Measurements from ENCODE around the gene SCNN1A.

The SCNN1A gene

GRCh38 chr12:6368906-6369525, 6.3 kb downstream of the SCNN1A start:
- DNase-seq (ENCODE audit: low read depth), result no peak

GRCh38 chr12:6367969-6368892, 7.1 kb downstream of the SCNN1A start:
- no peak for DNase-seq (ENCODE audit: low read depth)

- DNase-seq (ENCODE audit: low read depth), result no peak
Measured at GRCh38 chr12:6367065-6367968, 8.0 kb downstream of the SCNN1A start.

GRCh38 chr12:6364044-6364374, 11.4 kb downstream of the SCNN1A start:
- DNase-seq (ENCODE audit: low read depth), result no peak

GRCh38 chr12:6363330-6364043, 11.9 kb downstream of the SCNN1A start:
- DNase-seq (ENCODE audit: low read depth), result peak; percentile 60

GRCh38 chr12:6363010-6363329, 12.4 kb downstream of the SCNN1A start:
- no peak for DNase-seq (ENCODE audit: low read depth)

- no peak for DNase-seq (ENCODE audit: low read depth)
Measured at GRCh38 chr12:6362403-6362802, 13.0 kb downstream of the SCNN1A start.

GRCh38 chr12:6361834-6362233, 13.5 kb downstream of the SCNN1A start:
- no peak for DNase-seq (ENCODE audit: low read depth)

GRCh38 chr12:6360578-6361490, 14.5 kb downstream of the SCNN1A start:
- DNase-seq (ENCODE audit: low read depth), result no peak

GRCh38 chr12:6360080-6360571, 15.2 kb downstream of the SCNN1A start:
- DNase-seq (ENCODE audit: low read depth), result no peak

- DNase-seq (ENCODE audit: low read depth), result no peak
Measured at GRCh38 chr12:6358881-6359280, 16.5 kb downstream of the SCNN1A start.

- DNase-seq (ENCODE audit: low read depth), result no peak
Measured at GRCh38 chr12:6356374-6356820, 19.0 kb downstream of the SCNN1A start.

- no peak for DNase-seq (ENCODE audit: low read depth)
Measured at GRCh38 chr12:6355491-6356373, 19.6 kb downstream of the SCNN1A start.

- DNase-seq (ENCODE audit: low read depth), result no peak
Measured at GRCh38 chr12:6354495-6355393, 20.6 kb downstream of the SCNN1A start.

- DNase-seq (ENCODE audit: low read depth), result no peak
Measured at GRCh38 chr12:6352193-6353173, 22.9 kb downstream of the SCNN1A start.

- DNase-seq (ENCODE audit: low read depth), result no peak
Measured at GRCh38 chr12:6351622-6352021, 23.7 kb downstream of the SCNN1A start.
